ENCODE results near the gene OSBPL3.

OSBPL3 gene

GRCh38 chr7:24854866-24855265, 125.1 kb downstream of the OSBPL3 start:
- DNase-seq = no peak

DNA sequence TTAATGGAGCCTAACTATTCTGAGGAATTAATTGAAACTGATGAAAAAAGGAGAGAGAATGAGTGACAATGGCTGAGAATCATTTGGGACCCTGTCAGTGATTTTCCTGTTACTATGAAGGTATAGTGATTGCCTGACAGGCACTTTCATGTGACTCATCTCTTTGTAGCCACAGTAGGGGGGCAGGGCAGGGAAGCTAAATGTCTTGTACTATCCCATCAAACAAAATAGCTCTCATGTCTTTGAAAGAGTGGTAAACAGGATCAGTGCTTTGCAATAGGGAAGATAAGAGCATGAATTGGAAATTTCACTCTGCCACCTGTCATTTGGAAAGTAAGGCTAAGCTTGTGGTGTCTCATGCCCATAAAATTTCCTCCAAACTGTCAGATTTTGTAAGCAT, 128.2 kb downstream of the OSBPL3 start:
- no peak for DNase-seq

- DNase-seq = no peak
These were observed 131.1 kb downstream of the OSBPL3 start for GRCh38 chr7:24848878-24849277.

GRCh38 chr7:24847754-24848153, 132.2 kb downstream of the OSBPL3 start:
- DNase-seq = no peak

DNA sequence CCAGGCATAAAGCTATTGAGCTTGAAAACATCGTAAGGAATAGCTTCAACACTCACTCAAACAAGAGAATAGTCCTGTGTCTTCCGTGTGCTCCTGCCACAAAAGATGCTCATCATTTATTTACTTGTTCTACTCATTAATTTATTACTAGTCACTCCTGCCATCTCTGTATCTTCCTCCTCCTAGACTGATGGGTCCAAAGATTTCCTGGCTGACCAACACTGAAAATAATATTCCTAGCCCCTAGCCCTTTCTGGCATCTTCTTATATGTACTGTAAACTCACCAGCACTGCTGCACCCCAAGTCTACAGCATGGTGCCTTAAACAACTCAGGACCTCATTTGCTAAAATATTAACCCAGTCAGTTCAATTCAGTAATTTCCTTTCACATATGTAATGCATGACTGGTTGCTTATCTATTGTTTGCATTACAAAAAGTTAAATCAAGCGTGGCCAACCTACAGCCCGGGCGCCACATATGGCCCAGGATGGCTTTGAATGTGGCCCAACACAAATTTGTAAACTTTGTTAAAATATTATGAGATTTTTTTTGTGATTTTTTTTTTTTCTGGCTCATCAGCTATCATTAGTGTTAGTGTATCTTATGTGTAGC, 136.1 kb downstream of the OSBPL3 start:
- no peak for DNase-seq

DNA sequence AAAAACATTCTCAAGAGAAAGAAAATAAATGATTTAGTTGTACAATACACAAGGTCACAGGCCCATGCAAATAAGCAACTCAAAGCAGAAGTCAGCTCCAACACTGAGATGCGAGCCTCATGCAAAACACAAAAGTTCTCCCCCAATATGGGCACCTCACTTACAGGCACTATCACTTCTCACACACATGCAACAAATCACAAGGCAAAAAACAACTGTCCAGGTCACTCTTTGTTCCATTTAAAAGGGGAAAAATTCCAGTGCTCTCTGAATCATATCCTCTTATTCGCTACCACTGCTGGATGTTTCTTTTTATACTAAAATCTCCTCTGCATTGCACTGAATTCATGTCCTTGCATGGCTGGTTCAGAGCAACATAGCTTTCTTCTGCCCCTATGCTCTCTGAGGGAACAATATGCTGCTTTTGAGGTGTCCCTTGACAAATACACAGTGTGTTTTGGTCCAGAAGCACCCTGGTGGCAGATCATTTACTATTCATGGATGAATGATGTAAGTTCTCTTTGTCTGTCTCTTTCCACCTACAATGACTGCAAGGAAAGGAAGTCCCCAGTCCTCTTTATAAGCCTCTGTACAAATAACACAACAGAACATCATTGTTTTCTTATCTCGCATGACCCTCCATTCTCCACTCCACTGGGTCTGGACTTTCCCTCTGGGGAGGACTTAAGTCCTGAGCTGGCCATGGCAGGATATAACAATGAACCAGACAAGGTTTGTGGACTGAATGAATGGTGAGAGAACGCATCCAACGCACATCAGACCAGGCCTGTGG, 137.3 kb downstream of the OSBPL3 start:
- DNase-seq = no peak

GRCh38 chr7:24842029-24842428, 137.9 kb downstream of the OSBPL3 start:
- no peak for DNase-seq

DNA sequence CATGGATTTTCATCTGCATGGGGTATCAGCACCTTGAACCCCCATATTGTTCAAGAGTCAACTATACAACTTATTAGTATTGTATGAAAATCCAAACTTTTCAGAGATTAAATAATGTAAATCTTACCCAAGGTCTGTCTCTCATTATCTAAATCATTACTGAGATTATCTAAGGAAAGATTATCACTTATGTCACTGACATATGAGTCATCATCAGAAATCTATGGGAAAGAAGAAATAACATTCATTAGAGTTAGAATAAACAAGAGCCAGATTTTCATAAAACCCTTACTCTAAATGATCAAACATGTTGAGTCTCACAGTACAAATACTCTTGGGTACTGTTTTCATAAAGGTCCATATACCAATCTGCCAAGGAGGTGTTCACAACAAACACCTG, 139.4 kb downstream of the OSBPL3 start:
- no peak for DNase-seq

DNA sequence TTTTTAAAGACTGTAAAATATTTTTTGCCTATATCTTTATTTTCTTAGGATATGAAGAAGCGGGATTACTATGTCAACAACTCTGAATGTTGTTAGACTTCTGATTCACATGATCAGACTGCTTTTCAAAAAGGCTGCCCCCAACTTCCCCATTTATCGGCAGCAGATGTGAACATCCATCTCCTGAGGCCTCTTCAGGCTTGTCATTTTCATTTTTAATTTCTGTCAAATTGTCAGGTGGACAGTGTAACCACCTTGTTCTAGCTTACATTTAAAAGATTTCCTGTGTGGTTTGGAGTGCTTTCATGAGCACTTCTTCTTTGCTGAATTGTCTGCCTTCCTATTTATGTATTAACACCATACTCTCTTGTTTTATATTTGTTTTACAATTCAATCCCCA, 143.9 kb downstream of the OSBPL3 start:
- DNase-seq = no peak

- no peak for DNase-seq
These were observed 144.3 kb downstream of the OSBPL3 start for GRCh38 chr7:24835643-24836042.

- DNase-seq = no peak
These were observed 145.7 kb downstream of the OSBPL3 start for GRCh38 chr7:24834128-24834798.

- DNase-seq = no peak
These were observed 146.4 kb downstream of the OSBPL3 start for GRCh38 chr7:24833549-24833948.

- no peak for DNase-seq
These were observed 148.7 kb downstream of the OSBPL3 start for GRCh38 chr7:24831240-24831639.

GRCh38 chr7:24830440-24831050, 149.4 kb downstream of the OSBPL3 start:
- DNase-seq = peak; percentile 65

DNA sequence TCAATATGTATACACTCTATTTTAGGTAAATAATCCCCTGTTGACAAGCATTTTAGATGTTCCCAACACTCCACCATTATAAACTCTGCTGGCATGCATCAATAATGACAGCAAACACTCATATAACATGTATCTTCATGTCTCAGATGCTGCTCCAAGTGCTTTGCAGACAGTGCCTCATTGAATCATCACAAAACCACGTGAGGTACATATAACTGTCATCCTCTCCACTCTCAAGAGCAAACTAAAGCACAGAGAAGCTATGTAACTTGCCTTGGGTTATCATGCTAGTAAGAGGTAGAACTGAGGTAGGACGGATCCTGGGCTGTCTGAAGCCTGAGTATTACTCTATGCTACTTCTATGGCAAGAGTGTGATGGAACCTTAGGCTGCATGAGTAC, 150.2 kb downstream of the OSBPL3 start:
- DNase-seq = no peak

- no peak for DNase-seq
These were observed 150.9 kb downstream of the OSBPL3 start for GRCh38 chr7:24828891-24829661.

DNA sequence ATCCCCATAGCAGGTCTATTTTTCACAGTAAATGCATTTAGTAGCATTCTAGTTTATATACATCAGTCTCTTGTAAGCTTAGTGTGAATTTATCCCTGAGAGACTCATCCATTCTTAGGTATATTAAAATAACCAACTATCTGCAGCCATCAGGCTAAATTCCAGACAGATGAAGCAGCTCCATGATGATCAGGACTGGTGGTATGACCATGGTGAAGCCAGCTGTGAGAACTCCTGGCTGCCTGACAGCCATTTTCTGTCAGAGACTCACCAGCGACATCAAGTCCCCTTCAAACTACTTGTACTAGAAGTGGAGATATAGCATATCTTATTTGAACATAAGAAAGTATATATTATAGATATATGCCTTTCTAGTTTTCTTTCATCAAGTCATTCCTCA, 152.4 kb downstream of the OSBPL3 start:
- DNase-seq = no peak

DNA sequence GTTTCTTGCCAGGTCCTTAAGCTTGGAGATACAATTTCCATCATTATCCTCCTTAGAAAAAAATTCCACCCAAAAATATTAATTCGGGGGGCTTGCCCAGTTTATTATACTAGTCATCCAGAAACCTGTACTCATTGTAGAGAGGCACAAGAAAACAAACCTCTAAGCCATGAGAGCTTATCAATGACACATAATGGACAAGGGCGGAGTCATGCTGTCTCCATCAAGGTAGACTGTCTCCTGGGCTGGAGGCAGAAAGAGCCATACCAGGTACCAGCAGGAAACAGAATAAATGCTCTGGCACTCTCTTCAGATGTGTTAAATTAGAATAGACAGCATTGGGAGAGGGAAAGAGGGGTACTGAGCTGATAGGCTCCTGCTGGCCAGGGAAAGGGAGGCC, 153.0 kb downstream of the OSBPL3 start:
- no peak for DNase-seq

DNA sequence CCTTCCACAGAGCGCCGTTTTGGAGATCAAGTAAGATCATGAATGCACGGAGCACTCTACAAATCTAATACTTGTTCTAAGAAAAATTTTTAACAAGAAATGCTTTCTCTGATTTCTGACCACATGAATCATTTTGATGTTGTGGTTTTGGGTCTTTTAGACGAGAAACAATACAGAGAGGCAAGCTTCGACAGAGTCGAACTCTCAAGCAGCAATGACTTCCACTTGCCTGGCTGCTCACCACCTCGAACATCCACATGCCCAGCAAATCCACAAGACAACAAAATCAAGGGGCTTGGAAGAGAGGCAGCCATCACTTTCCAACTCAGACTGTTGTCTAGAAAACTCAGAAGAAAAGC, 153.3 kb downstream of the OSBPL3 start:
- DNase-seq = no peak

DNA sequence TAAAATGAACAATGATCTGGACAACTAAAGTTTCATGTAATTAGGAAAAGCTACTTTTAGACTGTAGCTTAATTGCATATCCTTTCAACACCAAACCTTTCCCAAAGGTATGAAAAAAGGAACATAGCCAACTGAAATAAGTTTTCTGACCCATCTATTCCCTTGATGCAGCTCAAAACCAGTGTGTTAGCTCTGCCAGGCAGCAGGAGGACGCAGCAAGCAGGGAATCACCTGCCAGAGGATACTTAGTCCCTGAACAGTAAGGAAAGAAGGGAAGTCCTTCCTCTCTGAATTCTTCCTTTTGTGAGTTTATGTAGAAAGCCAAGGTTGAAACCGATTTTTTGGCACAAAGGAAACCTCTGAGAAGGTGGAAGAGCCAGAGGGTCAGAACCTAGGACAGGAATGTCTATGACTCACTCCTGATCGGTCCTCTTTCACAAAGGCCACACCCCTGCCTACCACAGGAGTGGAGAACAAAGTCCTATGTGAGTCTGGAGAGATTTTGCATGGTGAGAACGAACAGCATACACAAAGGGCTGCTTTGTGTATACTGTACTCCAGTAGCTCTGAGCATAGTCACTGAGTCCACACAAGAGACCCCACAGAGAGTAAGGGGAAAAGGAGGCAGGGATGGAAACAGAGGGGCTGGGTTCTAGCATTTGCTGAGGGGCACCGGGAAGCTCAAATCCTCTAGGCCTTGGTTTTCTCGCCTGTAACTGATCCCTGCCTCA, 153.9 kb downstream of the OSBPL3 start:
- DNase-seq = no peak

- no peak for DNase-seq
These were observed 154.6 kb downstream of the OSBPL3 start for GRCh38 chr7:24825381-24825794.

DNA sequence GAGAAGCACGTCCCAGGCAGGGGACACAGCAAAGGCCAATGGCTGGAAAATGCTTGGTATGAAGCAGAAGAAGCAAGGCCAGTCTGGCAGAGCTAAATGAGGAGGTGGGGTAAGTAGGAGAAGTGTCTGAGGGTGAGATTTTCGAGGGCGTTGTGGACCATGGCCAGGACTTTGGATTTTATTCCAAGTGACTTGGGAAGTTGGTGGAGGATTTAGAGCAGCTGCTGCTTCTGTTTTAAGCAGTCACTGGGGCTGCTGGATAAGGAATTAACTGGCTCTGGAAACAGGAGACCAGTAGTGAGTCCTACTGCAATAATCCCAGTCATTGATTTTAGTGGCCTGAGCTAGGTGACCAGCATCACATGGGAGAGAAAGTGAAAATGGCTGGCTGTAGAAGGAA, 155.1 kb downstream of the OSBPL3 start:
- DNase-seq = no peak

Measured in NCI-H2107 (cell line).